ENCODE measurements around the gene CAMSAP3.

CAMSAP3 gene

DNA sequence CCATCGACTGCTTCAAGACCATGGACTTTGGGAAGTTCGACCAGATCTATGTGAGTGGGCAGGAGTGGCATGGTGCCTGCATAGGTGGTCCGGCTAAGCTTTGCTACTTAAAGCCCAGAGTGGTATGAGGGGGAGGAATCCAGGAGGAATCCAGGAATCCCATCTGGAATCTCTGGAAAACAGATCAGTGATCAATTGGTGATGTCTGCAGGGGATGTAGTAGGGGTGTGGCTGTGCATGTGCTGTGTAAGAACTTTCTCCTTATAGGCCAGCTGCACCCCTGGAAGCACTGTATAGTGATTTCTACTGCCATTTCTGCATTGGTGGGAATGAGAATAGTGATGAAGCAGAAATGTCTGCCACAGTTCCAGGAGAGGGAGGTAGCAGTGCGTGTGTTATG, 36.6 kb upstream of the CAMSAP3 start:
- Histone ChIP-seq H3K79me2 (ENCODE audit: insufficient read depth, low read depth) (no peaks in the 10 kb centered on the region), H3K36me3 (ENCODE audit: insufficient read depth) (no peaks in the 10 kb centered on the region), H3K4me2 (no peak overlapping the region), H3K27ac (no peak overlapping the region), H3K9ac (no peak overlapping the region), H3K4me1 (ENCODE audit: low read depth, poor library complexity, severe bottlenecking) (no peaks in the 10 kb centered on the region), H3K4me3 (IDR thresholded peaks at IDR 0.05; ENCODE audit: insufficient read depth, low read depth, low read length) (no peak overlapping the region), H4K20me1 (ENCODE audit: insufficient read depth) (no peaks in the 10 kb centered on the region), H2AFZ (ENCODE audit: low read depth) (no peak overlapping the region), H3K27me3 (ENCODE audit: insufficient read depth, low read depth) (no peaks in the 10 kb centered on the region; the same call in 1 of the 2 replicates)
- TF ChIP-seq, protein P1, sequence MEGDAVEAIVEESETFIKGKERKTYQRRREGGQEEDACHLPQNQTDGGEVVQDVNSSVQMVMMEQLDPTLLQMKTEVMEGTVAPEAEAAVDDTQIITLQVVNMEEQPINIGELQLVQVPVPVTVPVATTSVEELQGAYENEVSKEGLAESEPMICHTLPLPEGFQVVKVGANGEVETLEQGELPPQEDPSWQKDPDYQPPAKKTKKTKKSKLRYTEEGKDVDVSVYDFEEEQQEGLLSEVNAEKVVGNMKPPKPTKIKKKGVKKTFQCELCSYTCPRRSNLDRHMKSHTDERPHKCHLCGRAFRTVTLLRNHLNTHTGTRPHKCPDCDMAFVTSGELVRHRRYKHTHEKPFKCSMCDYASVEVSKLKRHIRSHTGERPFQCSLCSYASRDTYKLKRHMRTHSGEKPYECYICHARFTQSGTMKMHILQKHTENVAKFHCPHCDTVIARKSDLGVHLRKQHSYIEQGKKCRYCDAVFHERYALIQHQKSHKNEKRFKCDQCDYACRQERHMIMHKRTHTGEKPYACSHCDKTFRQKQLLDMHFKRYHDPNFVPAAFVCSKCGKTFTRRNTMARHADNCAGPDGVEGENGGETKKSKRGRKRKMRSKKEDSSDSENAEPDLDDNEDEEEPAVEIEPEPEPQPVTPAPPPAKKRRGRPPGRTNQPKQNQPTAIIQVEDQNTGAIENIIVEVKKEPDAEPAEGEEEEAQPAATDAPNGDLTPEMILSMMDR (conservative IDR thresholded peaks at IDR 0.05; ENCODE audit: low read depth, low read length), result no peak

DNA sequence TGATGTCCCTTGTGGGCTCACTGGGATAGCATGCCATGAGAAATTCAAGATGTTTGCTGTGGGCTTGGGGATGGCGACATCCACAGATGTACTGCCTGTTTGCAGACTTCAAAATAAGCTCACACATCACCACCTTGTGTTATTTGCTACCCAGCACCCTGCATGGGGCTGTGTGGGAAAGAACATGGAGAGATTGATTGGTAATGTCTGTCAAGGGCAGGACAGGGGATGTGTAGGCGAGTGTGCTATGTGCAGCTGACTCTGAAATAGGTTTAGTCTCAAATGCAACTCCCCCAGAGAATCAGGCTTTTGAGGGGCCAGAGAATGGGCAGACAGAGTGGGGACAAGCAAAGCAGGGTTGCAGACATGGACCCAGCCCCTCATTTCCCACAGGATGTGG, 35.4 kb upstream of the CAMSAP3 start:
- H3K4me3 ChIP-seq (IDR thresholded peaks at IDR 0.05; ENCODE audit: insufficient read depth, low read depth, low read length), result no peak overlapping the region
- no peaks in the 10 kb centered on the region for H4K20me1 ChIP-seq (ENCODE audit: insufficient read depth)
- no peak overlapping the region for H2AFZ ChIP-seq (ENCODE audit: low read depth)
- no peaks in the 10 kb centered on the region for H3K79me2 ChIP-seq (ENCODE audit: insufficient read depth, low read depth)
- no peaks in the 10 kb centered on the region; the same call in 1 of the 2 replicates for H3K27me3 ChIP-seq (ENCODE audit: insufficient read depth, low read depth)
- H3K4me1 ChIP-seq (ENCODE audit: low read depth, poor library complexity, severe bottlenecking), result no peaks in the 10 kb centered on the region
- no peak overlapping the region for H3K9ac ChIP-seq
- no peaks in the 10 kb centered on the region for H3K36me3 ChIP-seq (ENCODE audit: insufficient read depth)
- TF ChIP-seq, protein P1 (conservative IDR thresholded peaks at IDR 0.05; ENCODE audit: low read depth, low read length), result no peak
- H3K27ac ChIP-seq, result no peak overlapping the region
- no peak overlapping the region for H3K4me2 ChIP-seq

DNA sequence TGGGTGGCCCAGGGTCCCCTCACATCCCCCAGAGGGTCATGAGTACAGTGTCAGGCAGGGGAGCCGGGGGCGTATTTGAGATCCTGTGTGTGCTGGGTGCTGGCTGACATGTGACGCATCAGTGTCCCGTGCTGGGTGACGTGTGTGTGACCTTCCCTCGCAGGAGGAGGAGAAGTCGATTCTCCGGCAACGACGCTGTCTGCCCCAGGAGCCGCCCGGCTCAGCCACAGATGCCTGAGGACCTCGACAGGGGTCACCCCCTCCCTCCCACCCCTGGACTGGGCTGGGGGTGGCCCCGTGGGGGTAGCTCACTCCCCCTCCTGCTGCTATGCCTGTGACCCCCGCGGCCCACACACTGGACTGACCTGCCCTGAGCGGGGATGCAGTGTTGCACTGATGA, 34.3 kb upstream of the CAMSAP3 start:
- Histone ChIP-seq H3K4me3 (IDR thresholded peaks at IDR 0.05; ENCODE audit: insufficient read depth, low read depth, low read length) (no peak overlapping the region), H3K79me2 (ENCODE audit: insufficient read depth, low read depth) (no peaks in the 10 kb centered on the region), H3K4me2 (no peak overlapping the region), H3K4me1 (ENCODE audit: low read depth, poor library complexity, severe bottlenecking) (no peaks in the 10 kb centered on the region), H2AFZ (ENCODE audit: low read depth) (no peak overlapping the region), H3K36me3 (ENCODE audit: insufficient read depth) (no peaks in the 10 kb centered on the region), H3K9ac (no peak overlapping the region), H3K27me3 (ENCODE audit: insufficient read depth, low read depth) (no peaks in the 10 kb centered on the region; the same call in 1 of the 2 replicates), H4K20me1 (ENCODE audit: insufficient read depth) (no peaks in the 10 kb centered on the region), H3K27ac (no peak overlapping the region)
- TF ChIP-seq, protein P1 (conservative IDR thresholded peaks at IDR 0.05; ENCODE audit: low read depth, low read length), result no peak

DNA sequence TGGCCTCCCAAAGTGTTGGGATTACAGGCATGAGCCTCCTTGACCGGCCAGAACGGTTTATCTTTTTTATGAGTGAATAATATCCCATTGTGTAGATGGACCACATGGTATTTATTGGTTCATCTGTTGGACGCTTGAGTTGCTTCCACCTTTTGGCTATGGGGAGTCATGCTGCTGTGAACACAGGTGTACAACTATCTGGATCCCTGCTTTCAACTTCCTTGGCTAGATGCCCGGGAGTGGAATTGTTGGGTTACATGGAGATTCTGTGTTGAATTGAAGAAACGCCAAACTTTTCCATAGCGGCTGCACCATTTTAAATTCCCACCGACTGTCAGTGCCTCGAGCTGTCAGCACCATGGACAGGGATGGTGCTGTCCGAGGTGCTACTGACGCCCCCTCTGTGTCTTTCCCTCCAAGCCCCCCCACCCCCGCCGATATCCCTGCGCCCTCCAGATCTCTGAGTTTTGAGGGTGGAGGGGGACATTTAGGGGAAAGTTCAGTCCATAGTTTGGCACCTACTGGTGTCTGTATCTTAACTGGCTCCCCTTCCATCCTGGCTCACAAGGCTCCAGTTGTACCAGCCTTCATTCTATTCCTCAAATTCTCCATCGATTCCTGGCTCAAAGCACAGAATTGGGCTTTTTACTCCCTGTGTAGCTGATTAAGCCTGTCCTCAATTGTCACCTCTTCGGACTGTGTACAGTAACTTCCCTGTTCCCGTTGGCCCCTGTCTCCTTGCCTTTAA, 32.8 kb upstream of the CAMSAP3 start:
- H3K4me3 ChIP-seq (IDR thresholded peaks at IDR 0.05; ENCODE audit: insufficient read depth, low read depth, low read length), result no peak overlapping the region
- TF ChIP-seq, protein P1 (conservative IDR thresholded peaks at IDR 0.05; ENCODE audit: low read depth, low read length), result no peak
- no peaks in the 10 kb centered on the region for H3K4me1 ChIP-seq (ENCODE audit: low read depth, poor library complexity, severe bottlenecking)
- no peak overlapping the region for H3K9ac ChIP-seq
- no peaks in the 10 kb centered on the region for H3K36me3 ChIP-seq (ENCODE audit: insufficient read depth)
- no peak overlapping the region for H3K27ac ChIP-seq
- no peaks in the 10 kb centered on the region for H4K20me1 ChIP-seq (ENCODE audit: insufficient read depth)
- H3K4me2 ChIP-seq, result no peak overlapping the region
- no peaks in the 10 kb centered on the region; the same call in 1 of the 2 replicates for H3K27me3 ChIP-seq (ENCODE audit: insufficient read depth, low read depth)
- H2AFZ ChIP-seq (ENCODE audit: low read depth), result no peak overlapping the region
- H3K79me2 ChIP-seq (ENCODE audit: insufficient read depth, low read depth), result no peaks in the 10 kb centered on the region
